Measurements from ENCODE around the gene CCK.
A peak's percentile ranks its signal among the peaks of the same experiment; 100 is the strongest.

The CCK gene

GRCh38 chr3:42224658-42225421 lies 41.1 kb downstream of the CCK start:
- DNase-seq = no peak

- DNase-seq = no peak
These were observed 41.8 kb downstream of the CCK start for GRCh38 chr3:42224178-42224577.

DNA sequence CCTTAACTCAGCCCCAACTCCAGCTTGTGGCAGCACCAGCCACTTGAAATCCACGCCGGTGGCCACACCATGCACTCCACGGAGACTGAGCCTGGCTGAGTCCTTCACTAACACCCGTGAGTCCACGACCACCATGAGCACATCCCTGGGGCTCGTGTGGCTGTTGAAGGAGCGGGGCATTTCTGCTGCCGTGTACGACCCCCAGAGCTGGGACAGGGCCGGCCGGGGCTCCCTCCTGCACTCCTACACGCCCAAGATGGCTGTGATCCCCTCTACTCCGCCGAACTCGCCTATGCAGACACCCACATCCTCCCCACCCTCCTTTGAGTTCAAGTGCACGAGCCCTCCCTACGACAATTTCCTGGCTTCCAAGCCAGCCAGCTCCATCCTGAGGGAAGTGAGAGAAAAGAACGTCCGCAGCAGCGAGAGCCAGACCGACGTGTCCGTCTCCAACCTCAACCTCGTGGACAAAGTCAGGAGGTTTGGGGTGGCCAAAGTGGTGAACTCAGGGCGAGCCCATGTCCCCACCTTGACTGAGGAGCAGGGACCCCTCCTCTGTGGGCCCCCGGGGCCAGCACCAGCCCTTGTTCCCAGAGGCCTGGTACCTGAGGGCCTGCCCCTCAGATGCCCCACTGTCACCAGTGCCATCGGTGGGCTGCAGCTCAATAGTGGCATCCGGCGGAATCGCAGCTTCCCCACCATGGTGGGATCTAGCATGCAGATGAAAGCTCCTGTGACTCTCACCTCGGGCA lies 42.9 kb downstream of the CCK start:
- DNase-seq = no peak

GRCh38 chr3:42220436-42221121 lies 45.4 kb downstream of the CCK start:
- DNase-seq = no peak

GRCh38 chr3:42216931-42217333 lies 49.1 kb downstream of the CCK start:
- no peak for DNase-seq

DNA sequence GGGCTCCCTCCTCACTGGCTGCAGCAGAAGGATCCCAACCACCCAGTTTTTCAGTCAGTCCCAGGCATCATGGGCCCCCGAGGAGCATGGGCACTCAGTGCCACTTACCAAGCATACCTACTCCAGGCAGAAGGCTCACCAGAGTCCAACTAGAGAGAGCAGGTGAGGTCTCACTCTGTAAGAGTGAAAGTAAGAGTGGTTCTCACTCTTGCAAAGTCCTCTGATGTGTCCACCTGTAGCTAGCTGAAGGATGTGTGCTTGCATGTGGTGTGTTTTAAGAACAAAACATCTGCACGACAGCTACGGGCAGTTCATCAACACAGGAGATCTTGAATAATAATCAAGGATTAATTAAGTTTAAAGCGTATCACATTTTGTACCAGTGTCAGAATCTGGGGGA lies 49.7 kb downstream of the CCK start:
- peak; percentile 52 for DNase-seq

GRCh38 chr3:42214565-42215283 lies 51.3 kb downstream of the CCK start:
- no peak for DNase-seq

DNA sequence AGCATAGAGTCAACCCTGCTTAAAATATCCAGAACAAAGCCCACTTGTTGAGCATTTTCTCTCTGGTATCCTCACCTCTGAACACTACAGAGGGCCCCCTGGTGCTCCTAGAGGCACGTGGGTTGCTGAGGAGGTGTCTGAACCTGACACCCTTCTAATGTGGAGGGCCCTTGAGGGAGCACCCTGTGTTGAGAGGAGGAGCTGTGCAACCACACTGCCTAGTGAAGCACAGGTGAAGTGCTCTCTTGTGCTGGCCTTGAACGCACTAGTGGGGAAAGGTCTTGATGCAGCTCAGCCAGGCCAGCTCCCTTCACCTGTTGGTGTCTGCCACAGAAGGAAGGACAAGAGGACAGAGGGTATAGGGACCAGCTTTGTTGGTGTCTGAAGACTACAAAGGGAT lies 51.9 kb downstream of the CCK start:
- no peak for DNase-seq

- no peak for DNase-seq
These were observed 52.6 kb downstream of the CCK start for GRCh38 chr3:42213417-42213816.

GRCh38 chr3:42210726-42211125 lies 55.3 kb downstream of the CCK start:
- no peak for DNase-seq

- DNase-seq = no peak
These were observed 56.1 kb downstream of the CCK start for GRCh38 chr3:42209917-42210316.
